HepG2 (cell line): Measurements from ENCODE around the gene CFI. TPM values are rescaled to one million over a fixed set of nuclear protein-coding genes. Genes with fewer than 3 reads are reported as not detected.

Experiments used
- AGO2 ChIP-seq: fragments of 200-400 bp; formaldehyde crosslinking; optimal IDR thresholded peaks from 2 replicates; pipeline ENCODE3; 2017; ENCODE audit warnings: mild to moderate bottlenecking, low read depth, low read length, moderate library complexity
- BCL3 ChIP-seq: sonication (generic); formaldehyde crosslinking; IDR thresholded peaks from 2 replicates; pipeline ENCODE4 v1.5.1; 2020; ENCODE audit warnings: mild to moderate bottlenecking, missing genetic modification reagents, moderate library complexity
- CREB1 ChIP-seq, 2 experiments: fragments of 450-650 bp in 1 of 2; IDR thresholded peaks; 2 replicates each; pipeline ENCODE4 v1.6.1; 2016 to 2017; ENCODE audit warnings: control low read depth in 1 of 2, mild to moderate bottlenecking in 1 of 2, missing compliant biosample characterization in 1 of 2, missing genetic modification characterization in 1 of 2
- ELF4 ChIP-seq: sonication (generic); formaldehyde crosslinking; IDR thresholded peaks from 2 replicates; pipeline ENCODE4 v1.5.0; 2020; ENCODE audit warnings: missing genetic modification reagents, mild to moderate bottlenecking, moderate library complexity, borderline replicate concordance
- FOSL2 ChIP-seq: sonication (generic); formaldehyde crosslinking; IDR thresholded peaks from 2 replicates; pipeline ENCODE4 v1.4.0; 2020; ENCODE audit warnings: missing genetic modification reagents
- HDAC1 ChIP-seq: sonication (generic); formaldehyde crosslinking; IDR thresholded peaks from 2 replicates; pipeline ENCODE4 v1.5.1; 2020; ENCODE audit warnings: mild to moderate bottlenecking, missing genetic modification reagents
- HDAC2 ChIP-seq: sonication (generic); formaldehyde crosslinking; IDR thresholded peaks from 2 replicates; pipeline ENCODE4 v1.4.0; 2020; ENCODE audit warnings: missing genetic modification reagents
- KDM1A ChIP-seq: IDR thresholded peaks from 2 replicates; pipeline ENCODE4 v1.6.1; 2016; ENCODE audit warnings: missing compliant biosample characterization
- KDM5A ChIP-seq: fragments of 200-600 bp; sonication (generic); IDR thresholded peaks from 2 replicates; pipeline ENCODE4 v1.7.0; 2018; ENCODE audit warnings: antibody characterized with exemption, mild to moderate bottlenecking, low read length, borderline replicate concordance
- MLLT10 ChIP-seq: sonication (generic); formaldehyde crosslinking; IDR thresholded peaks from 2 replicates; pipeline ENCODE4 v1.4.0; 2020; ENCODE audit warnings: missing genetic modification reagents
- NFKB2 ChIP-seq: sonication (generic); formaldehyde crosslinking; IDR thresholded peaks from 2 replicates; pipeline ENCODE4 v1.4.0; 2020; ENCODE audit warnings: missing genetic modification reagents, borderline replicate concordance
- PLRG1 ChIP-seq: fragments of 450-650 bp; conservative IDR thresholded peaks from 2 replicates; pipeline ENCODE4 v1.6.1; 2016
- PRDM4 ChIP-seq: sonication (generic); formaldehyde crosslinking; IDR thresholded peaks from 2 replicates; pipeline ENCODE4 v1.9.0; 2021; ENCODE audit warnings: missing genetic modification reagents, borderline replicate concordance
- SAFB2 ChIP-seq: sonication (generic); formaldehyde crosslinking; IDR thresholded peaks from 2 replicates; pipeline ENCODE4 v1.5.1; 2020; ENCODE audit warnings: missing genetic modification reagents, low read depth, mild to moderate bottlenecking, borderline replicate concordance
- SP5 ChIP-seq: IDR thresholded peaks from 2 replicates; pipeline ENCODE4 v1.6.1; 2016; ENCODE audit warnings: low read depth, borderline replicate concordance
- ZFX ChIP-seq: sonication (generic); formaldehyde crosslinking; IDR thresholded peaks from 2 replicates; pipeline ENCODE4 v1.4.0; 2020; ENCODE audit warnings: mild to moderate bottlenecking, low read depth, missing genetic modification reagents, moderate library complexity
- ZMYM4 ChIP-seq: sonication (generic); formaldehyde crosslinking; IDR thresholded peaks from 2 replicates; pipeline ENCODE4 v1.8.1; 2023; ENCODE audit warnings: mild to moderate bottlenecking, missing genetic modification reagents
- ZNF10 ChIP-seq: sonication (generic); formaldehyde crosslinking; IDR thresholded peaks from 2 replicates; pipeline ENCODE4 v1.4.0; 2020; ENCODE audit warnings: mild to moderate bottlenecking, low read depth, missing genetic modification reagents, borderline replicate concordance
- ZNF260 ChIP-seq: sonication (generic); formaldehyde crosslinking; IDR thresholded peaks from 2 replicates; pipeline ENCODE4 v1.4.0; 2020; ENCODE audit warnings: missing genetic modification reagents, low read depth, mild to moderate bottlenecking, borderline replicate concordance
- ZNF350 ChIP-seq: sonication (generic); formaldehyde crosslinking; IDR thresholded peaks from 2 replicates; pipeline ENCODE4 v1.4.0; 2020; ENCODE audit warnings: mild to moderate bottlenecking, low read depth, missing genetic modification reagents, borderline replicate concordance
- polyA plus RNA-seq, 8 experiments: library from polyadenylated mRNA; depleted of rRNA in 3 of 8; stranded (reverse) in 7 of 8; unstranded in 1 of 8; fragments of >200 nt; fragmentation: Illumina TruSeq in 4 of 8; extraction: Trizol in 4 of 8; gene quantifications; 2 replicates each; pipeline versions ENCODE4 v1.2.1 to v1.2.3, GENCODE V29; 2011 to 2016; ENCODE audit warnings: low read depth in 4 of 8, missing spikeins in 1 of 8, mixed read lengths in 1 of 8; ENCODE audit not compliant: insufficient read depth in 1 of 8
- total RNA-seq, 5 experiments: library from RNA; depleted of rRNA; stranded (reverse); fragments of >200 nt; fragmentation: Illumina TruSeq; extraction: Trizol; gene quantifications; 2 replicates each; pipeline ENCODE4 v1.2.3, GENCODE V29; 2016; ENCODE audit warnings: low read depth in 1 of 5
- TF ChIP-seq, protein P1 (sequence below): sonication (generic); formaldehyde crosslinking; IDR thresholded peaks from 2 replicates; pipeline ENCODE4 v1.8.1; 2022; ENCODE audit warnings: mild to moderate bottlenecking, missing genetic modification reagents
- TF ChIP-seq, protein P2 (sequence below): sonication (generic); formaldehyde crosslinking; IDR thresholded peaks from 2 replicates; pipeline ENCODE4 v1.5.1; 2020; ENCODE audit warnings: missing genetic modification reagents, mild to moderate bottlenecking, borderline replicate concordance

CFI gene
- total and polyA plus RNA-seq, 2 of the 13 experiments (the other 11 are each of a cell fraction or from before 2014, with no cell fraction given), result 284 to 337 TPM

GRCh38 chr4:109815151-109816081, 13.6 kb upstream of the CFI start, which contains the start of gene GAR1 (continued):
- TF ChIP-seq SP5 (CRISPR knock-in tag) (peak; percentile 59; the same call in 1 of the 2 replicates), BCL3 (CRISPR knock-in tag) (peak; percentile 92), ZNF10 (CRISPR knock-in tag) (no peak), NFKB2 (CRISPR knock-in tag) (peak; percentile 66), ZMYM4 (peak; percentile 90), ZNF350 (CRISPR knock-in tag) (peak; percentile 79), ELF4 (CRISPR knock-in tag) (peak; percentile 26; the same call in 1 of the 2 replicates), FOSL2 (peak; percentile 22; the same call in 1 of the 2 replicates), HDAC1 (CRISPR knock-in tag) (peak; percentile 94), PLRG1 (no peak), KDM5A (peak; percentile 93), PRDM4 (CRISPR knock-in tag) (no peak), ZFX (CRISPR knock-in tag) (peak; percentile 82), KDM1A (CRISPR knock-in tag) (no peak), CREB1 (IDR thresholded peaks at IDR 0.05) (peak; percentile 95), CREB1 (CRISPR knock-in tag; IDR thresholded peaks at IDR 0.05) (peak; percentile 99), ZNF260 (CRISPR knock-in tag) (no peak), MLLT10 (CRISPR knock-in tag) (no peak), AGO2 (peak; percentile 60), SAFB2 (CRISPR knock-in tag) (peak; percentile 68; the same call in 1 of the 2 replicates), HDAC2 (CRISPR knock-in tag) (peak; percentile 84)
- TF ChIP-seq, protein P1, sequence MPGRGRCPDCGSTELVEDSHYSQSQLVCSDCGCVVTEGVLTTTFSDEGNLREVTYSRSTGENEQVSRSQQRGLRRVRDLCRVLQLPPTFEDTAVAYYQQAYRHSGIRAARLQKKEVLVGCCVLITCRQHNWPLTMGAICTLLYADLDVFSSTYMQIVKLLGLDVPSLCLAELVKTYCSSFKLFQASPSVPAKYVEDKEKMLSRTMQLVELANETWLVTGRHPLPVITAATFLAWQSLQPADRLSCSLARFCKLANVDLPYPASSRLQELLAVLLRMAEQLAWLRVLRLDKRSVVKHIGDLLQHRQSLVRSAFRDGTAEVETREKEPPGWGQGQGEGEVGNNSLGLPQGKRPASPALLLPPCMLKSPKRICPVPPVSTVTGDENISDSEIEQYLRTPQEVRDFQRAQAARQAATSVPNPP (CRISPR knock-in tag), result 0 out of 2 replicates have a peak, but pooled peaks have one; percentile 19
- TF ChIP-seq, protein P2, sequence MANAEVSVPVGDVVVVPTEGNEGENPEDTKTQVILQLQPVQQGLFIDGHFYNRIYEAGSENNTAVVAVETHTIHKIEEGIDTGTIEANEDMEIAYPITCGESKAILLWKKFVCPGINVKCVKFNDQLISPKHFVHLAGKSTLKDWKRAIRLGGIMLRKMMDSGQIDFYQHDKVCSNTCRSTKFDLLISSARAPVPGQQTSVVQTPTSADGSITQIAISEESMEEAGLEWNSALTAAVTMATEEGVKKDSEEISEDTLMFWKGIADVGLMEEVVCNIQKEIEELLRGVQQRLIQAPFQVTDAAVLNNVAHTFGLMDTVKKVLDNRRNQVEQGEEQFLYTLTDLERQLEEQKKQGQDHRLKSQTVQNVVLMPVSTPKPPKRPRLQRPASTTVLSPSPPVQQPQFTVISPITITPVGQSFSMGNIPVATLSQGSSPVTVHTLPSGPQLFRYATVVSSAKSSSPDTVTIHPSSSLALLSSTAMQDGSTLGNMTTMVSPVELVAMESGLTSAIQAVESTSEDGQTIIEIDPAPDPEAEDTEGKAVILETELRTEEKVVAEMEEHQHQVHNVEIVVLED (CRISPR knock-in tag), result peak; percentile 94
